ENCODE data around the gene ZRANB1.

The ZRANB1 gene

DNA sequence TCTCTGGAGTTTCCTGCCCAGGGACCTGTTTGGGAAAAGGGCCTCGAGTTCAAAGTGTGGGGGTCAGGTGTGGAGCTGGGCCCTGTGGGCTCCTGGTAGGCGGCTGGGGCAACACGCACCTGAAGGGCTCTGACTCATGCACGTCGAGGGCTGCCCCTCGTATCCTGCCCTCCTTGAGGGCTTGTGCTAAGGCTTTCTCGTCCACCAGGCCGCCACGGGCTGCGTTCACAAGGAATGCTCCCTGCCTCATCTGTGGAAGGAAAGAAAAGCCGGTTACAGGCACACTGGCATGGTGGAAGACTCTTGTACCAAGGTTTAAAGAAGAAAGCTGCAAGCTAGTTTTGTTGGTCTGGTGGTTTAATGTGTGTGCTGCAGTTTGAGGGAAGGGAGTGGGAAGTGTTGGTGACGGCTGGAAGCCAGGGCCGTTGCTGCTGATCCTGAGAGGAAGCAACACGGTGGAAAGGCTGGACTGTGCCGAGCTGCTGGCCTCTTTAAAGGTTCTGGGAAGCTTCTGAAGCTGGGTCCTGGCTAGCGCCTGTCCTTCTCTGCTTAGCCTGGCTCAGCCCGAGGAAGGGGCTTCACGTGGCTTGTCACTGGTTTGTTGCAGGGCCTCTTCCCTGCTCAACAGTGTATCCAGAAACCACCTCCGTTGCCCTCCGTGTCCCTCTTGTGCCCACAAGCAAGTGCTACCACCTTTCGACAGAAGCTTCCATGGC lies 52.0 kb downstream of the ZRANB1 start:
- DNase-seq (ENCODE audit: low spot score), result no peak

DNA sequence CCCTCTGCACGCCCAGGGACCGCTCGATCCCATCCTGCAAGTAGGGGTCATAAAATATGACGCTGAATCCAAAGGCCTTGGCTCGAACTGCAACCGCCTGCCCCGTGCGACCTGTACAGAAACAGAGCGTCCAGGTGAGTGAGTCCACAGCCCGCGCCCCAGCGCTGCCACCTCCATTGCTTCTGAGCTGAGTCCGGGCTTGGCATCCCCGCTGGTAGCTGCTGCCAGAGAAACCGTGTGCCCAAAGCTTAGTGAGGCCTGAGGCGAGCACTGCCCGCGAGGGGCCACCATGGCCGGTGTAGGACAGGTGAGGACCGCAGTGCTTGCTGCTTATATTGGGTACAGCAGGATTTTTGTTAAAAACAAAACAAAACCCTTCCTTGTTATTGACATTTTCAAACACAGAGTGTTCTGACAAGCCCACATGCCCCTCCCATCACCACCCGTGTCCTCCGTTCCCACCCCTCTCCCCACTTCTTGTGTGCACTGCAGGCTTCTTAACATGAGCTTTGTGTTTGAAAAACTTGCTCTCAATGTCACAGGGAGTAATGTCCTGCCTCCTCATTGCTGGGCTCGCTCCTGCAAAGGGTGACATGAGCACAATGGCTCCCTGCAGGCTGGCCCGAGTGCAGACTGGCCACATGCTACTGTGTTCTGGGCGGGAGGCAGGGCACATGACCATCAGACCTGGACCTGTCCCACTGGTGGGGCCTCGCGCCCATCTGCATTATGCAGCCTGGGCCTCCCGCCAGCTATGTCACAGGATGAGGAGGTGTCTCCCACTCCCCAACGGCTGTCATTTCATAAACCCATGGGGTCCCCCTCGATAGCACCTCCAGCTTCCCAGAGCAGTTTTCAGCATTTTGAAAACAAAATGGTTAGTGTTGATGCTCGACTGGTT lies 52.9 kb downstream of the ZRANB1 start:
- DNase-seq (ENCODE audit: low spot score), result no peak

DNA sequence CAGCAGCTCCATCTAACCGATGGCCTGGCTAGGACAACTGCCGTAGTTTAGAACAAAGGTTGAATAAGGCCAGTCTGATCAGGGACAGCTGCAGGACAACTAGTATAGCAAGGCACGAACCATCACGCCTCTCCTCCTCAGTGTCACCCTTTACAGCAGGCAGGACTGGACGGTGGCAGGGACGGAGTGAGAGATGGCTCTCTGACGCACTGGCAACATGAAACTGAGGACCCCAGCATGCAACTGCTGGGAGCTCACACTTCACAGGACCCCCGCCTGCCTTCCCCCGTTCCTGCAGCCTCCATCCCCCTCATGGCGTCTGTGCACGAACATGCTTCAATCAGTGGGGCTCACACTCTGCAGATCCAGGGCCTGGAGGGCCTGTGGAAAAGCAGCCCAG lies 53.7 kb downstream of the ZRANB1 start:
- DNase-seq (ENCODE audit: low spot score), result no peak

DNA sequence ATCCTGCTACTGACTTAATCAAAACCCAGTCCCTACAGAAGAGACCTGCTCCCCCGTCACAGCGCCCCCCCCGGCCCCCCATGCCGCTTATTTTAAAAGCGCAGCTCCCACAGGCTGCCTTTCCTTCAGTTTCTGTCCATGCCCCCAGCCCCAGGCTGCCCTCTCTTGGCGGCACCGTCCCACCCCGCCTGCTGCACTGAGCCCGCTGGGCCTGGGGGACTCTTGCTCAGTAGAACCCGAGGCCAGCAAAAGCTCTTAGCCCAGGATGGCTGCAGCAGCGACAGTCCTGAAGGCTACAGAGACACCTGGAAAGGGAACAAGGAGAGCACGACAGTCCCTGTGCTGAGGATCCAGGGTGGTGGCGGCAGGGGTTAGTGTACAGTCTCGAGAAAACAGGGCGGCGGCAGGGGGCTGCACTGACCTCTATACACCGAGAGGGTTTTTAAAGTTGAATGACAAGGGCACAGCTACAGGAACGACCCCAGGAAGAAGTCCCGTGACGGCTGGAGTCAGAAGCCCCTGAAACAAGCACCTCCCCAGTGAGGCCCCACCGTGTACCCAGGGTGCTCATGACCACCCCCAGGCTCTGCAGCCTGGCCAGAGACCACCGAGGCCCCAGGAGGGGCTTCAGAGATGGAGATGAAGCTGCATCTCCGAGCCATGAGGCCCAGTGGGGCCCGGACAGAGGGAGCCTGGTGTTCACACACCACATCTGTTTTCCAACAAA lies 54.4 kb downstream of the ZRANB1 start:
- DNase-seq (ENCODE audit: low spot score), result no peak

DNA sequence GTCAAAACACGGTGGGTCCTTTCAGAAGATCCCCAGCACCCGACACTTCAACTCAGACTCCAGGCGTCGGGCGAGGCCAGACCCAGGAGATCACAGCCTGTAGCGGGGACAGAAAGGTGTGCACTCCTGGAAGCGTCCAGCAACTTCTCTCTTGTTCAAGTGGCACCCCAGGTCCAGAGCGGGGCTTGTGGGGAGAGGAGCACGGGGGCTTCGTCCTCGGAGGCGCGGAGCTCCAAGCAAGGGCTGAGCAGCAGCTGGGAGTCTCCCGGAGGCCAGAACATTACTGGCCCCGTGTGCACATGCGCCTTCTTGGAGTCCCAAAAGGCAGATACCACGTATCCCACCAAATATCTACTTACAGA lies 54.9 kb downstream of the ZRANB1 start:
- no peak for DNase-seq (ENCODE audit: low spot score)

DNA sequence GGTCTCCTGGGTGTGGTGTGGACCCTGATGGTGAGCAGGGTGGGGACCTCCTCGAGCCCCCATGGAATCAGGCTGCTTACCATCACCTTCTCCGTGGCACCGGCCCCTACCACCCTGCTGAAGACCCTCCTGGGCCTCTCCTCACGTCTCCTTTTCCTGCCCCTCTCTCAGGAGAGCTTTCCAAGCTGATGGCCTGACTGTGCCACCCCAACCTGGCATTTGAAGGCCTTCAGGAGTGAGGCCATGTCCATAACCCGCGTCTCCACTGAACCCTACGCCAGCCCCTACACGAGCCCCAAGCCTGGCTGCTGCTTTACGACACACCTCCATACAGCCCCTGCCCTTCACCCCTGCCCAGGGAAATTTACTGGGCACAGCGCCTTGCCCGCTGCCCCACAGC lies 55.4 kb downstream of the ZRANB1 start:
- no peak for DNase-seq (ENCODE audit: low spot score)

DNA sequence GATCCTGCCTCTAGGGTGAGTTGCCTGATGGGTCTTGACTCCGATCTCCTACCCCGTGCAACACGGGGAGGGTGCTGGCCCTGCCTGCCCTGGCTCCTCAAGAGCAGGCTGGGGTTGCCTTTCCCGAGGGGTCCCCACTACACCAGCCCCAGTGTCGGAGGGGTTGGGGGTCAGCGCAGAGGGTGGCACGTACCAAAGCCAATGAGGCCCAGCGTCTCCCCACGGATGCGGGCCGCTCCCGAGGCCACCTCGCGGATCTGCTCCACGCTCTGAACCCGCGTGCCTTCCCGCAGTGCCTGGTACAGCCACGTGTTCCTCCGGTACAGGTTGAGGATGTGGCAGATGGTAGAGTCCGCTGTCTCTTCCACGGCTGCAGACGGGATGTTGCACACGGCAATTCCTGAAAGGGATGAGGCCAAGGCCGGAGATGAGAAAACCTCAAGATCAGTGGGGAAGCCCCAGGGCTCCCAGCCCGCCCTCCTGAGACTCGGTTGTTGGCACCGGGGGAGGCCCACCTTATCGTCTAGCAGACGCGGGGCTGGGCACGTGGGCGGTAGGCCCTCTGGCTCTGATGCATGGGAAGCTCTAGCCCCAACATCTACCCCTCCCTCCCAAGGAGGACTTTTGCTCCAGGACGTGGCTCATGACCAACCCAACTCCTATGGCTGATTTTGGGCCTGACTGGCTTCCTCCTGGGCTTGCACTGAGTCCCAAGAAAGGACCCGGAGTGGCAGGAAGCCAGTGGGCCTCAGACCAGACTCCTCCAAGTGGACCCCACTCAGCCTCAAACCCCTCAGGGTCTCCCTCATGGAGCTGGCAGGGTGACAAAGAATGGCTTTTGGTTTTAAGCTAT lies 56.1 kb downstream of the ZRANB1 start:
- DNase-seq (ENCODE audit: low spot score), result no peak

DNA sequence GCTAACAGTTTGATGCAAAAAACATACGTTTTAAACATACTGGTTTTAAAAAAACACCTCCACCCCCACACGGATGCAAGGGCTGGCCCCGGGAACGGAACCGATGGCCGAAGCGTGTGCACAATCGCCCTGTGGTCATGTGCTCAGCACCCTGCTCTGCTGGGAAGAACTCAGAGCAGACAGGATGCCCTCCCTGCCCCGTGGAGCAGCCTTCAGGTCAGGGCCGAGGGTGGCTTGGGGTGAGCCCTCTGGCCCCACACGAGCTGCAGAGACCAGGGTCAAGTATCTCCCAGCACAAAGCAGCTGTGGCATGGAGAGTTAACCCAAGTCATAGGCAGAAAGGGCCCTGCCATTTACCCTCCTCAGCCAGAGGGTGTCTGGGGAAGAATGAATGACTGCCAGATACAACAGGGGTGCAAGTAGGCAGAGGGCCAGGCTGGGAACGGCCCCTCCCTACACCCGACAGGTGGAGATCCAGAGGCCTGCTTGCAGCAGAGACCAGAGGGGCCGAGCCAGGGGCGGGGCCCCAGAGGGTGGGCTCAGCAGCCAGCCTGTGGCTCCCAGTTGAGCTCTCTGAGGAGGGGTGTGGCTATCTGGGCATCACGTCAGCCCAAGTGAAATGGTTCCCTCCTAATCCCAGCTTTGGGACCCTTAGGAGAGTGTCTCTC lies 56.8 kb downstream of the ZRANB1 start:
- DNase-seq (ENCODE audit: low spot score), result no peak

DNA sequence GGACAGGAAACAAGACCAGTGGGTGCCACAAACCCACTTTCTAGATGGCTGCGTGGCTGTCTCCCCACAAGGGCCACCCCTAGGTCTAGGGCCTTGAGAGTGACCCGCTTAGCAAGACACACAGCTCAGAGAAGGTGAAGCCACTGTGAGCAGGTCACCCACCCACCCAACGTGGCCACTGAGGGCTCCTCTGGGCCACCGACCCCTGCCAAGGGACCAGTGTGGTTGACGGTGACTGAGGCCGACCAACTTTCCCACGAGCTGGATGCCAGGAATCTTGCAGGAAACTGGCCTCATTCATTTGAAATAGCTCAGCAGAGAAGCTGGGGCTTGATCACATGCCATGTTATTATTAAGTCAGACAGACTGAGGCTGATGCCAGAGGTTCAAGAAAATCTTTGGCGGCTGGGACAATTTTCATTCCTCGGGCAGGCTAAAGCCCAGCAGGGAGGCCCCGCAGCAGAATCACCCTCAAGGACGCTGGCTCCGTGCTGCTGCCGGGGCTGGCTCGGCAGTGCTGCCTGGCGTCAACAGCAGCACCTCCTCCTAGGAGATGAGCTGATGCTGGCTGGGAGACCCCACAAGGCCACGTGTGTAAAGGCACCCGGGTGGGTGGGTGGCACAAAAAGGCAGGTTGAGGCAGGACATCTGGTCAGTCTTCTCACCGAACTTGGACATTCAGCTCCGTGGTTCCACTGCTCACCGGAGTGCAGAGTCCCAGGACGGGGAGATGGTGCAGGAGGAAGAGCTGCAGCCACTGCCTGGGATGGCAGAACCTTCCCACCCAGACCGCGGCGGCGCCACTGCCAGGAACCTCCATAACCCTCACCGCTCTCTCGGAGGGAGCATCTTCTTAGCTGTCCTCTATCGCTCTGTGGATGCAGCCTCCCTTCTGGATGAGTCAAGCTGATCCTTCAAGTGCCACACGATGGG lies 57.8 kb downstream of the ZRANB1 start:
- DNase-seq (ENCODE audit: low spot score), result no peak

DNA sequence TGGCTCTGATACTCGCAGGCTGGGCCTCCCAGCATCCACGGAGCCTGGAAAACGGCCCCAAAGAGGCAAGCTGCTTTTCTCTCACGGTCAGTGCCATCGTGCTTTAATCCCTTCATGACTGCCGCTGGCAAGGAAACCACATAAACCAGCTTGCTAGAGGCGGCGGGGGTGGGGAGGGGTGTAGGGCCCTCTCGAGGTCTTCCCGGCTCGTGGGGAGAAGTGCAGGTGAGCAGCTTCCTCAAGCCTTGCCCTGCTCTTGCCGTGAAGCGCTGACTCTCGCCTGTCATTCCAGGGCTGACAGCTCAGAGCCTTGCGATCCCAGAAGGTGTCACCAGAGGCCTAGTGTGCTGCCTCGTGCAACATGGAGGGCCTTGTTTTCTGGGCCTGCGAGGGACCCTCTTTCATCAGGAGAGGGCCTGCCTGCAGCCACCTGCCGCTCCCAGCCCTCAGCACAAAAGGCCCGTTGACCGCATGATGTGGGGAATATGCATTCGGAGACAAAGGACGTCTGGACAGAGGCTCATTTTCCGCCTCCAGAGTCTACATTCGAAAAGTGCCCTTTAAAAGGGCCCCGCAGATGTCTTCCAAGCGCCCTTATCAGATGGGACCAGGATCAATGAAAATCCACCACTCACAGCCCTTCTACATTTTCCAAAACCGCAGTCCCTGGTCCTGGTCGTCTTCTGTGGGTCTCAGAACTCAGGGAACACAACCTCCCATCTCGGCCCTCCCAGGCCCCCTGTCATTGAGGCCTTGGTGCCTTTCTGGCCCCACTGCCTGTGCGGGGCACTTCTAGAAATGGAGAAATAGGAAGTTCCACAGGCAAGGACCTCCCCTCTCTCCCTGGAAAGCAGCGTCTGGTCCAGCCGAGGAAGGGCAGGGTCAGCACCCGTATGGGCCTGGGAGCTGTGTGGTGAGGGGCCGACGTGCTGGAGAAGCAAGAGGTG lies 58.7 kb downstream of the ZRANB1 start:
- DNase-seq (ENCODE audit: low spot score), result no peak

DNA sequence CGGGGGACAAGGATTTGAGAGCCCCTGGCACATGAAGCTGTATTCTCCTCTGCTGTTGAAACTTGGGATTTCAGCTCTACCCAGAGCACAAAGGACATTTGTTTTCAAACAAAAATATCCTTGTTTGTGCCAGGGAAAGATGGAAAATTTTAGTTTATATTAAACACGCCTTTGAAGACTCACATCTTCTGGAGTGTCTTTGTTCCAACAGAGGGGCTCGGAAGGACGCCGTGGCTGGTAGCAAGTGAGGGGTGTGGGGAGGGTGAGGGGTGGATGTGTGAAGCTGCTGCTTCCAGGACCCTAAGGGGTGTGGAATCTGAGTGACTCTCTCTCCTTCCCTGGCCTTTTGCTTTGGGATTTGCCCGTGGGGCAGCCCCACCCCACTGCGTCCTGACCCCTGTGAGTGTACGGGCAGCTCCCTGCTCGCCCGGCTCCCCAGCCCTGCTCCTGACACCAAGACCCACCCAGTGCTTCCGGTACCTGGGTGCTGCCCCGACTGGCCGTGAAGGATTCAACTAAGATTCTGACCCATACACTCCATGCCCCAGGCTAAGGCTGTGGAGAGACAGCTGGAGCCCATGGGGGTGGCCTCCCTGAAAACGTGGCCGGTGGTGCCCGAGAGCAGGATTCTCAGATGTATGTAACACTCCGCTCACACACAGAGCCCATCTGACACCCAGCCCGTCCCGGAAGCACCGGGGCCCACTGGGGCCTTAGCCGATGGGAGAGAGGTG lies 59.6 kb downstream of the ZRANB1 start:
- DNase-seq (ENCODE audit: low spot score), result no peak

DNA sequence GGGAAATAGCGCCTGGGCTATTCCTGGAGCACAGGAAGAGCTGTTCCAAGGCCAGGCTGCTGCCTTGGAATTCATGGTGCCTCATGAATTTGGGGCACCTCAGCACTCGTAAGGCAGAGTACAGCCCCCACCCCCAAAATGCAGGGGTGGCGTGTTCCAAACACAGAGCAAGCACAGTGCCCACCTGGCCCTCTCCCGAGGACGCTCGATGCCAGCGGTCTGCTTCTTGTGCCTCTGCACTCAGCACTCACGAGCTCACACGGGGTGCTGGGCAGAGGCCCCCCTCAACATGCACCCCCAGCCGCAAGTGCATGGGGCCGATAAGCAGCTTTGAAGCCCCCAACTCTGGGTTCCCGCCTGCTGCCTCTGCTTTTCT lies 60.1 kb downstream of the ZRANB1 start:
- no peak for DNase-seq (ENCODE audit: low spot score)

DNA sequence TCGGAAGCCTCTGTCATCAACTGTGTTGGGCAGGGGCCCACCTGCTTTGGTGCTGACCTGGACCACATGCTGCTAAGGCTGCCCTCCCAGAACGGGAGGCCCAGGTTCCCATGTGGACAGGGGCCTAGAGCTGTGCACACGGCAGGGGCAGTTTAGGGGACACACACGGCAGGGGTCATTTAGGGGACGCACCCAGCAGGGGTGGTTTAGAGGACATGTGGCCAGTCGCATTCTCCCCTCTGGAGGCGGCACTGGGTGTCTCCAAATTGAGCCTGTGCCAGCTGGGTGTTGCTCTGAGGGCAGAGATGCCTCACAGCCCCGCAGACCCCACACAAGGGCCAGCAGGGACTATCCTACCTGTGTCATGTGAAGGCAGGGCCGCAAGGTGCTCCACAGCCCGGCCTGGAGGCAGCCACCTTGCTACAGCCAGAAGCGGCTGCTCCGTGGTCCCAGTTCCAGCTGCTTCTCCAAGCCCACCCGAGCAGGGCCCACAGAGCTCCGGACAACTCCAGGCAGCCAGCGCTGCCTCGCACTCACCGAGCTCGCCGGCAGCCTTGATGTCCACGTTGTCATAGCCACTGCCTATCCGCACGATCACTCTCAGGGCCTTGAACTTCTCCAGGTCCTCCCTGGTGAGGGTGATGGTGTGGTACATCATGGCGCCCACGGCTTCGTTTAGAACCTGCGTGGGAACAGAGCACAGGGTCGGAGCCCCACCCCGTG lies 60.7 kb downstream of the ZRANB1 start:
- no peak for DNase-seq (ENCODE audit: low spot score)

DNA sequence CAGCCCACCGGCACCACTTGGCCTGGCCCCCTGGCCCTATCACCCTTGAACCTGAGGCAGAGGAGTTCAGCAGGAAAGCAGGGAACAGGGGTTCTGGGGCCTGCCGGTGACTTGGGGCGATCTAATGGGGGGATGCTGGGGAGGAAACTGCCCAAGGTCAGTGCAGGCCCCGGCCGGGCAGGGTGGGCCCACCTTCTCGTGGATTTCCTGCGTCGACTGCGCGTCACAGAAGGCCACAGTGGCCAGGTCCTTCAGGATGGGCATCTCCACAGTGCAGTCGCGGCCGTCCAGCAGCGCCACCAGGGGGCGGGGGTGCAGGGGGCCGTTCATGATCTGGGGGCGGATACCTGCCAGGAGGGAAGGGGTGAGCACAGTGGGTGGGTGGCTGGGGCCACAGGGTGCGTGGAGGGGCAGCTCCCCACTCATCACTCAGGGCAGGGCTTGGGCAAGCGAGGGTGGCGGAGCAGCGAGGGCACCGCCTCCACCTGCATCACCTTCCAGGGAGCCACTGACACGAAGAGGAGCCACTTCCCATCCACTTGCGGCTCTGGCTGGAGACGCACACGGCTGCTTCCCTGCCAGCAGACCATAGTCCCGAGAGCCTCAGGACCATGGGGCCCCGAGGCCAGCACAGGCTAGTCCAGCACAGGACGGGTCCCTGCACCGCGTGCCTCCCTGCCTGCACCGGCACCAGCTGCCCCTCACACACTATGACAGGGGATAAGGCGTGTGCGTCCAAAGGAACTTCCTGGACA lies 61.4 kb downstream of the ZRANB1 start:
- DNase-seq (ENCODE audit: low spot score), result no peak

DNA sequence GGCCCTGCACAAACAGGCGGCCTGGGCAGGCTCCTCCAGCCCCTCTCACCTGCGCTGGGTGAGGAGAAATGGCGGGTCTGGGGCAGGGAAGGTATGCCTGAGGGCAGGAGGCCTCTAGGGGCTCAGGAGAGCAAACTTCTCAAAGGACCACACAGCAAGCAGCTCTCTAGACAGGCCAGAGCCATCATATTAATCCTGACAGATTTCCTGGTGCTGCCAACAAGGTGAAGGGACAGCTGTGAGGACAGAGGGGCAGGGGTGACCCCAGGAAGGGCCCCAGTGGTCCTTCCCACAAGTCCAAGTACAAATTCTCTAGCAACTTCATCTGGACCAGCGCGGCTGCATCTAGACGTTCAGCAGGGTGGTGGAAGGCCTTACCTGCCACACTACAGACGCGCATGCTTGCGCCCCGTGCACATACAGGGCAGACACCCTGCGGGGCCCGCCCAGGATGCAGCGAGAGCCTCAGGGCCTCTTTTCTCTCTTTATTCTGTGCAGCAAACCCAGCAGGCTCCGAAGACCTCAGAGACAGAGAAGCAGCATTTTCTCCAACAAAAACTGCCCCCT lies 62.1 kb downstream of the ZRANB1 start:
- DNase-seq (ENCODE audit: low spot score), result no peak

DNA sequence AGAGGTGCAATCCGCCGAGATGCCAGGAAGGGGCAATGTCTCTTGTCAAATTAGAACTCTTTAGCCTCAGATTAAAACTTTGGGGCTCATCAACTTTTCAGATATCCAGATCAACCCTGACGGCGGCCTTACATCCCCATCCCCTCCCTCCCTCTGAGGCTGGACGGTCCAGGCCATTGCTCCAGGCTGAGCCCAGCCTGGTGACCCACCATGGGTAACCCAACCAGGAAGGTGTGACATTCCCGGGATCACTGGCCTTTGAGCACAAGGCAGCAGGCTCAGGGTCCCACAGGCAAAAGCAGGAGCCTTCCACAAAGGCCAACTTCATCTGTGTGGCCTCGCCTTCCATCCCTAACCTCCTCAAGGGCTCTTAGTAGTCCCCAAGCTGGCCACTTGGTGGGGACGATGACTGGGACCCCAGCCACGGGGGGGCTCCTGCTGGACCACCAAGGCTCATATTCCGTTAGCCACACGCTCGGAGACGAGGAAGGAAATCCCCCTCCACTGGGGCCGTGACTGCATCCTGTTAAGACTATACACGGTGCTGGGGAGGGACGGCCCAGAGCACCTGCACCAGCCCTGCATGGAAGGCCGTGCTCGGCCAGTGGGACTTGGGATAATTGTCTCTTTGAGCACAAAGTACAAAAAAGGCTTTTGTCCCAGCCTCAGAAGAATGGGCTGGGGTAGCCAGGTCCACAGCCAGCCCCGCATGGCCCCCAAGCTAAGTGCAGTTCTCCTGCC lies 62.8 kb downstream of the ZRANB1 start:
- no peak for DNase-seq (ENCODE audit: low spot score)

Data from kidney tubule cell (primary cell).